ENCODE measurements around the gene SLC13A3. TPM values are rescaled to one million over a fixed set of nuclear protein-coding genes. Genes with fewer than 3 reads are reported as not detected.

SLC13A3 gene
- total RNA-seq, 4 donors from 2014 or later, result 0.34 to 1.5 (median 1.0) TPM

DNA sequence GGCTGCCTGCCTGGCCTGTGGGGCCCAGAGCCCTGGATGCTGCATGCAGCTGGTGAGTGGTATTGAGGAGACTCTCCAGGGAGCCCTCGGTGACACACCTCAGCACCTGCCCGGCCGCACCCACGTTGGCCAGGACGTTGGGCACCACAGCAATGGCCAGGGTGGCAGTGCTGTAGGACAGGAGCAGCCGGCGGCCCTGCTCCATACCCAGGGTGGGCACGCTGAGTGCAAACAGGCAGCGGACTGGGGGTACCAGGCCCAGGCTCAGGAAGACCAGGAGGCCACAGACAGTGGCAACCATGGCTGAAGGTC, 105.5 kb downstream of the SLC13A3 start:
- no peak for DNase-seq
- no peak overlapping the region for H3K27ac ChIP-seq
- TF ChIP-seq, protein P1, sequence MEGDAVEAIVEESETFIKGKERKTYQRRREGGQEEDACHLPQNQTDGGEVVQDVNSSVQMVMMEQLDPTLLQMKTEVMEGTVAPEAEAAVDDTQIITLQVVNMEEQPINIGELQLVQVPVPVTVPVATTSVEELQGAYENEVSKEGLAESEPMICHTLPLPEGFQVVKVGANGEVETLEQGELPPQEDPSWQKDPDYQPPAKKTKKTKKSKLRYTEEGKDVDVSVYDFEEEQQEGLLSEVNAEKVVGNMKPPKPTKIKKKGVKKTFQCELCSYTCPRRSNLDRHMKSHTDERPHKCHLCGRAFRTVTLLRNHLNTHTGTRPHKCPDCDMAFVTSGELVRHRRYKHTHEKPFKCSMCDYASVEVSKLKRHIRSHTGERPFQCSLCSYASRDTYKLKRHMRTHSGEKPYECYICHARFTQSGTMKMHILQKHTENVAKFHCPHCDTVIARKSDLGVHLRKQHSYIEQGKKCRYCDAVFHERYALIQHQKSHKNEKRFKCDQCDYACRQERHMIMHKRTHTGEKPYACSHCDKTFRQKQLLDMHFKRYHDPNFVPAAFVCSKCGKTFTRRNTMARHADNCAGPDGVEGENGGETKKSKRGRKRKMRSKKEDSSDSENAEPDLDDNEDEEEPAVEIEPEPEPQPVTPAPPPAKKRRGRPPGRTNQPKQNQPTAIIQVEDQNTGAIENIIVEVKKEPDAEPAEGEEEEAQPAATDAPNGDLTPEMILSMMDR (IDR thresholded peaks at IDR 0.05), result no peak
- TF ChIP-seq POLR2A (IDR thresholded peaks at IDR 0.05), result no peak

GRCh38 chr20:46545077-46545826, 106.0 kb downstream of the SLC13A3 start:
- intact Hi-C loops (cut with DNase I), result no loop called here
- DNase-seq, result no peak

More for the DNA sequence above, 105.5 kb downstream of the SLC13A3 start:
- Histone ChIP-seq H3K9me3 (no peaks in the 10 kb centered on the region), H3K4me1 (no peaks in the 10 kb centered on the region), H3K4me3 (no peak overlapping the region), H3K27me3 (peaks cover 0 to 51% (median 0%) of the 10 kb centered on the region in 4 donors), H3K36me3 (no peaks in the 10 kb centered on the region)
- intact Hi-C loops (cut with DNase I), result no loop called here
- WGBS, 2 donors, result 100% methylated on average over 1 of the region's 9 CpGs; no CpG with 5 or more reads in 1 of the 2 donors

GRCh38 chr20:46544576-46544975, 106.7 kb downstream of the SLC13A3 start:
- intact Hi-C loops (cut with DNase I), result no loop called here
- Histone ChIP-seq H3K4me1 (no peaks in the 10 kb centered on the region), H3K27me3 (peaks cover 0 to 53% (median 0%) of the 10 kb centered on the region in 4 donors), H3K27ac (no peak overlapping the region), H3K4me3 (no peak overlapping the region), H3K36me3 (no peaks in the 10 kb centered on the region), H3K9me3 (no peaks in the 10 kb centered on the region)
- WGBS, 2 donors, result 88 to 89% methylated on average over 3 of the region's 3 CpGs
- DNase-seq, result no peak
- no peak for TF ChIP-seq POLR2A (IDR thresholded peaks at IDR 0.05)
- TF ChIP-seq, protein P1 (IDR thresholded peaks at IDR 0.05), result no peak

More at GRCh38 chr20:46545077-46545826, 106.0 kb downstream of the SLC13A3 start:
- Histone ChIP-seq H3K27ac (no peak overlapping the region), H3K4me1 (no peaks in the 10 kb centered on the region), H3K9me3 (no peaks in the 10 kb centered on the region), H3K4me3 (no peak overlapping the region), H3K36me3 (no peaks in the 10 kb centered on the region), H3K27me3 (peaks cover 0 to 51% (median 0%) of the 10 kb centered on the region in 4 donors)
- WGBS, 2 donors, result 71 to 83% methylated on average over 1 to 5 of the region's 14 CpGs
- no peak for TF ChIP-seq POLR2A (IDR thresholded peaks at IDR 0.05)
- TF ChIP-seq, protein P1 (IDR thresholded peaks at IDR 0.05), result no peak

DNA sequence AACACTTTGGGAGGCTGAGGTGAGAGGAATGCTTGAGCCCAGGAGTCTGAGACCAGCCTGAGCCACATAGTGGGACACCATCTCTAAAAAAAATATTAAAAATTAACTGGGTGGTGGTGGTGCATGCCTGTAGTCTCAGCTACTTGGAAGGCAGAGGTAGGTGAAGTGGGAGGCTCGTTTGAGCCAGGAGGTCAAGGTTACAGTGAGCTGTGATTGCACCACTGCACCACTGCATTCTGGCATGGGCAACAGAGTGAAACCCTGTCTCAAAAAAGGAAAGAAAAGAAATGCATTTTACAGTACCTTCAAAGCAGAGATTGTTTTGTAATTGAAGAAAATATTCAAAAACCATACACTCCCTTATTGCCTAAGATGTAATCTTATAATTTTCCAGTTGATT, 107.3 kb downstream of the SLC13A3 start:
- intact Hi-C loops (cut with DNase I), result no loop called here
- Histone ChIP-seq H3K27ac (no peak overlapping the region), H3K4me1 (no peaks in the 10 kb centered on the region), H3K27me3 (peaks cover 0 to 55% (median 0%) of the 10 kb centered on the region in 4 donors), H3K9me3 (no peaks in the 10 kb centered on the region), H3K4me3 (no peak overlapping the region), H3K36me3 (no peaks in the 10 kb centered on the region)
- DNase-seq, result no peak
- TF ChIP-seq, protein P1 (IDR thresholded peaks at IDR 0.05), result no peak
- no peak for TF ChIP-seq POLR2A (IDR thresholded peaks at IDR 0.05)
- WGBS, 2 donors, result 30 to 38% methylated on average over 1 of the region's 1 CpG

DNA sequence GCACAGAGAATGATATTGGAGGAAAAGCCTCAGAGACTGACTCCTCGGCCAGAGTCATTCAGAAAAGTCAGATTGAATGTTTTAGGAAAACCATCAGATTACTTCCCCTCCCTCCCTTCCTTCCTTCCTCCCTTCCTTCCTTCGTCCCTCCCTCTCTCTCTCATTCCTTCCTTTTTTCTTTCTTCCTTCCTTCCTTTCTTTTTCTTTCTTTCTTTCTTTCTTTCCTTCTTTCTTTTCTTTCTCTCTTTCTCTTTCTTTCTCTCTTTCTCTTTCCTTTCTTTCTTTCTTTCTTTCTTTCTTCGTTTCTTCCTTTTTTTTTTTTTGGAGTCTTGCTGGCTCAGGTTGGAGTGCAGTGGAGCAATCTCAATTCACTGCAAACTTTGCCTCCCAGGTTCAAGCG, 108.2 kb downstream of the SLC13A3 start:
- no peak for TF ChIP-seq POLR2A (IDR thresholded peaks at IDR 0.05)
- TF ChIP-seq, protein P1 (IDR thresholded peaks at IDR 0.05), result no peak
- 69 to 74% methylated on average over 3 of the region's 4 CpGs for WGBS, 2 donors
- Histone ChIP-seq H3K27me3 (peaks cover 0 to 64% (median 0%) of the 10 kb centered on the region in 4 donors), H3K4me1 (no peaks in the 10 kb centered on the region), H3K36me3 (no peaks in the 10 kb centered on the region), H3K9me3 (no peaks in the 10 kb centered on the region), H3K4me3 (no peak overlapping the region), H3K27ac (no peak overlapping the region)
- intact Hi-C loops (cut with DNase I), result no loop called here
- DNase-seq, result no peak
